Common myeloid progenitor, CD34-positive (primary cell): Measurements from ENCODE around the gene SPACA6.

ENCODE experiments used
- CTCF ChIA-PET: fragments of 350-600 bp; sonication (Branson Sonifier 250); formaldehyde crosslinking; loops from one replicate; lab custom pipeline; 2021; ENCODE audit warnings: antibody characterized with exemption; lab: Charles Lee
- POLR2A ChIA-PET: fragments of 350-600 bp; sonication (Branson Sonifier 250); formaldehyde crosslinking; loops from one replicate; lab custom pipeline; 2021; ENCODE audit warnings: antibody characterized with exemption; lab: Charles Lee
- DNase-seq, 3 donors: peaks; one replicate each; pipeline versions ENCODE4 v3.0.0 to v3.0.0-alpha.2; 2013
- H3K27ac ChIP-seq, 2 experiments: 1 replicate in 1 of 2; 2 replicates in 1 of 2; pipeline ENCODE4 v1.7.0; 2013; ENCODE audit warnings: inconsistent platforms in 2 of 2, low read length in 2 of 2, mild to moderate bottlenecking in 2 of 2, low read depth in 1 of 2, moderate library complexity in 1 of 2; ENCODE audit not compliant: severe bottlenecking in 2 of 2, insufficient read depth in 1 of 2, poor library complexity in 1 of 2
- H3K27me3 ChIP-seq, 5 experiments: replicated peaks in 2 of 5; 1 replicate in 3 of 5; 2 replicates in 2 of 5; pipeline versions ENCODE4 v1.6.1 to v1.7.0; 2013; ENCODE audit warnings: low read length in 4 of 5, mild to moderate bottlenecking in 2 of 5, moderate library complexity in 2 of 5, inconsistent platforms in 1 of 5; ENCODE audit not compliant: insufficient read depth in 5 of 5, control insufficient read depth in 4 of 5
- H3K36me3 ChIP-seq, 4 experiments: 1 replicate in 2 of 4; 2 replicates in 2 of 4; pipeline versions ENCODE4 v1.6.1 to v1.7.0; 2013; ENCODE audit warnings: low read length in 3 of 4, control low read depth in 1 of 4, mild to moderate bottlenecking in 1 of 4; ENCODE audit not compliant: control insufficient read depth in 4 of 4, insufficient read depth in 4 of 4
- H3K4me1 ChIP-seq, 4 experiments: 1 replicate in 3 of 4; 2 replicates in 1 of 4; pipeline versions ENCODE4 v1.6.1 to v1.7.1; 2013; ENCODE audit warnings: low read length in 3 of 4, mild to moderate bottlenecking in 3 of 4, control low read depth in 1 of 4, inconsistent platforms in 1 of 4, moderate library complexity in 1 of 4; ENCODE audit not compliant: control insufficient read depth in 4 of 4, insufficient read depth in 4 of 4; ENCODE audit errors: control extremely low read depth in 1 of 4
- H3K4me3 ChIP-seq, 7 experiments: 1 replicate in 4 of 7; 2 replicates in 3 of 7; pipeline versions ENCODE4 v1.5.1 to v1.7.0; 2013; ENCODE audit warnings: mild to moderate bottlenecking in 7 of 7, low read length in 6 of 7, moderate library complexity in 6 of 7, inconsistent platforms in 2 of 7, low read depth in 2 of 7, control low read depth in 1 of 7; ENCODE audit not compliant: insufficient read depth in 4 of 7, control insufficient read depth in 1 of 7; ENCODE audit errors: extremely low read depth in 1 of 7
- H3K9me3 ChIP-seq, 5 experiments: 1 replicate in 4 of 5; 2 replicates in 1 of 5; pipeline versions ENCODE4 v1.6.1 to v1.7.1; 2013; ENCODE audit warnings: low read length in 4 of 5, mild to moderate bottlenecking in 2 of 5, inconsistent platforms in 1 of 5, low read depth in 1 of 5, moderate library complexity in 1 of 5; ENCODE audit not compliant: control insufficient read depth in 4 of 5, insufficient read depth in 2 of 5; ENCODE audit errors: control extremely low read depth in 1 of 5
- WGBS: methylation state at CpG from one replicate; pipeline ENCODE4 v1.1.5; 2013; ENCODE audit not compliant: insufficient coverage; 5-methylcytosine and 5-hydroxymethylcytosine counted together

SPACA6 gene

DNA sequence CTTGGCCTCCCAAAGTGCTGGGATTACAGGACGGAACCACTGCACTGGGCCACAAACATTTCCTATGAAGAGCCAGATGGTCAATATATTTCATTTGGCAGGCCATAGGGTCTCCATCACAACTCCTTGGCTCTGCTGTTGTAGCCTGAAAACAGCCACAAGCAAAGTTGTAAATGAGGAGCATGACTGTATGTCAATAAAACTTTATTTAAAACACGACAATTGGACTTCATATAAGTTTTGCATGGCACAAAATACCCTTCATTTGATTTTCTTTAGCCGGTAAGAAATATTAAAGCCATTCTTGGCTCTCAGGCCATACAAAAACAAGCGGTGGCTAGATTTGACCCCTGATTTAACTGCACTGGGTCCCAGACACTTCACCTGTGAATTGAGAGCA lies 61.6 kb downstream of the SPACA6 start:
- H3K4me3 ChIP-seq: no peak overlapping the region
- 91% methylated on average over 4 of the region's 4 CpGs for WGBS

More for the DNA sequence above, 61.6 kb downstream of the SPACA6 start:
- Histone ChIP-seq H3K36me3 (no peaks in the 10 kb centered on the region), H3K27me3 (no peaks in the 10 kb centered on the region), H3K9me3 (peaks cover 0 to 2% (median 0%) of the 10 kb centered on the region in 5 experiments), H3K4me1 (peaks cover 0 to 12% (median 0%) of the 10 kb centered on the region in 4 experiments), H3K27ac (no peak overlapping the region)
- CTCF ChIA-PET: no interaction called here
- POLR2A ChIA-PET: no interaction called here
- no peak for DNase-seq
